PFSK-1 (cell line): ENCODE data around the gene ZC3H10.

Experiments
- FOXP2 ChIP-seq: optimal IDR thresholded peaks from 2 replicates; pipeline ENCODE3; 2011; ENCODE audit warnings: borderline replicate concordance, control low read depth, inconsistent platforms; ENCODE audit not compliant: insufficient read depth; ENCODE audit errors: extremely low read length, extremely low read depth
- POLR2AphosphoS5 ChIP-seq: IDR thresholded peaks from 2 replicates; pipeline ENCODE4 v1.6.1; 2012; ENCODE audit warnings: low read depth, mild to moderate bottlenecking, control low read depth, low read length, moderate library complexity
- SIN3A ChIP-seq: IDR thresholded peaks from 2 replicates; pipeline ENCODE4 v1.6.1; 2012; ENCODE audit warnings: mild to moderate bottlenecking, low read length, moderate library complexity, borderline replicate concordance; ENCODE audit not compliant: insufficient read depth
- TAF1 ChIP-seq: IDR thresholded peaks from 2 replicates; pipeline ENCODE4 v1.6.1; 2012; ENCODE audit warnings: low read length, control low read depth, borderline replicate concordance; ENCODE audit not compliant: insufficient read depth
- TF ChIP-seq, protein P1 (sequence below), 2 experiments: IDR thresholded peaks; 2 replicates each; pipeline versions ENCODE4 v1.6.1 to v1.8.0; 2011 to 2012; ENCODE audit warnings: low read depth in 2 of 2, low read length in 2 of 2, control low read depth in 1 of 2, inconsistent platforms in 1 of 2, mild to moderate bottlenecking in 1 of 2, moderate library complexity in 1 of 2; ENCODE audit not compliant: insufficient read depth in 1 of 2

Gene ZC3H10

DNA sequence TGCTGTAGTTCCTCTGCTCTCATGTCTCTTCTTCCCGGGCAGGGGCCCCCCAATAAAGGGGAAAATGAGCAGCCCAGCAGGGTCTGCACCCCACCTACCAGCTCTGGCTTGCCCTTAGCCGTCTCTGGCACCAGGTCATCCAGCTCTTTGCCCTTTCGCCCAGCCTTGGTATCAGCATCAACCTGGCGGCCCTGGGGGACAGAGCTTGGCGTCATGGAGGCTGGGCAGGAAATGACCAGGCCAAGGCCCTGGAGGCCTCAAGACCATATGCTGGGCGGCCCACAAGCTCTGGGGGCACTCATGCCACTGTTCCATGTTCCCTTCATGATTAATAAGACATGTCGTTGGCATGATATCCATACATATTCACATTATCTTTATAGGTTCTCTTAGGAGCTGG, 54.8 kb downstream of the ZC3H10 start:
- TF ChIP-seq SIN3A (no peak), POLR2AphosphoS5 (no peak), TAF1 (no peak), FOXP2 (no peak)
- TF ChIP-seq, protein P1, sequence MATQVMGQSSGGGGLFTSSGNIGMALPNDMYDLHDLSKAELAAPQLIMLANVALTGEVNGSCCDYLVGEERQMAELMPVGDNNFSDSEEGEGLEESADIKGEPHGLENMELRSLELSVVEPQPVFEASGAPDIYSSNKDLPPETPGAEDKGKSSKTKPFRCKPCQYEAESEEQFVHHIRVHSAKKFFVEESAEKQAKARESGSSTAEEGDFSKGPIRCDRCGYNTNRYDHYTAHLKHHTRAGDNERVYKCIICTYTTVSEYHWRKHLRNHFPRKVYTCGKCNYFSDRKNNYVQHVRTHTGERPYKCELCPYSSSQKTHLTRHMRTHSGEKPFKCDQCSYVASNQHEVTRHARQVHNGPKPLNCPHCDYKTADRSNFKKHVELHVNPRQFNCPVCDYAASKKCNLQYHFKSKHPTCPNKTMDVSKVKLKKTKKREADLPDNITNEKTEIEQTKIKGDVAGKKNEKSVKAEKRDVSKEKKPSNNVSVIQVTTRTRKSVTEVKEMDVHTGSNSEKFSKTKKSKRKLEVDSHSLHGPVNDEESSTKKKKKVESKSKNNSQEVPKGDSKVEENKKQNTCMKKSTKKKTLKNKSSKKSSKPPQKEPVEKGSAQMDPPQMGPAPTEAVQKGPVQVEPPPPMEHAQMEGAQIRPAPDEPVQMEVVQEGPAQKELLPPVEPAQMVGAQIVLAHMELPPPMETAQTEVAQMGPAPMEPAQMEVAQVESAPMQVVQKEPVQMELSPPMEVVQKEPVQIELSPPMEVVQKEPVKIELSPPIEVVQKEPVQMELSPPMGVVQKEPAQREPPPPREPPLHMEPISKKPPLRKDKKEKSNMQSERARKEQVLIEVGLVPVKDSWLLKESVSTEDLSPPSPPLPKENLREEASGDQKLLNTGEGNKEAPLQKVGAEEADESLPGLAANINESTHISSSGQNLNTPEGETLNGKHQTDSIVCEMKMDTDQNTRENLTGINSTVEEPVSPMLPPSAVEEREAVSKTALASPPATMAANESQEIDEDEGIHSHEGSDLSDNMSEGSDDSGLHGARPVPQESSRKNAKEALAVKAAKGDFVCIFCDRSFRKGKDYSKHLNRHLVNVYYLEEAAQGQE (IDR thresholded peaks at IDR 0.05; ENCODE audit: insufficient read depth in 1 of 2, low read depth in 2 of 2, low read length in 2 of 2) = no peak
